ENCODE data around the gene ACOXL.

The ACOXL gene

DNA sequence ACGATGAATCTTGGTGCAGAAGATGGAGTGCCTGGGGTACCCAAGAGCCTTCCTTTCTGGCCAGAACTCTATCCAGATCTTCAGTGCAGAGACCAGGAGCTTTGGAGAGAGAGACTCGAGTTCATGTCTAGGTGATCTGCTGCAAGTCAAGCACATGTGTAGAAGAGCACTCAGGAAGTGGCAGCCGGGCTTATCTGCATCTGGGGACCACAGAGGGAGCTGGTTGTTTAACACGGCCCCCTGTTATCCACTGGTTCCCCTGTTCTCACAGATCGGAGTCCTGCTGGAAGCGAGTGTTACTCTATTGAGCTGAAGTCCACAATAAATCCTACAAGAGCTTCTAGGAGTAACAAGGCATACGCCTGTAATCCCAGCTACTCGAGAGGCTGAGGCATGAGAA is 128.3 kb downstream of the ACOXL start:
- no peak for DNase-seq

DNA sequence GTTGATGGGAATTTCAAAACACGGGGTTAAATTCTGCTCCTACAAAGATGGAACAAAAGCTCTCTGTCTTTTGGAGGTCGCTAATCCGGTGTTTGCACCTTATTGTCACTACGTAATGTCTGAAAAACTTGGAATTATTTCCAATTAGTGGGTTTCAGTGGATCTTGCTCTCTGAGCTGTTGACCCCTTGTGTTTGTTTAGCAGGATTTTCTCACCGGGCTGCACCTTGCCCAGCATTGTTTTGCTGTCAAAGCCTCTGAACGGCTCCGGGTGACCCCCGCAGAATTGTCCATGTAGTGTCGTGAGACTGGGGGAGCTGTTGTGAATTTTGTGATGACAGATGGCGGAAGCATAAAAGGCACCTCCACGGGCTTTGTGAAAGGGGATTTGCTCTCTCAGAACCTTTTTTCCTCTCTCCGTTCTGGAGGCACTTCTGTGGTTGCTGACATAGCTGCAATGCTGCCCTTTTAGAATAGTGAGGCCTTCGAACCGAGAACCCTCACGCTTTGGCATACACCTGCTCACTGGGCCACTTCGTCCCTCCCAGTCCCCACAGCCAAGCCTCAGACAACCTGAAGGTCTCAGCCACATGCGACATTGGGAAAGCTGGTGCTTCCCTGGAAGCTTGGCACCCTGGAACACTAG is 129.4 kb downstream of the ACOXL start:
- no peak for DNase-seq

DNA sequence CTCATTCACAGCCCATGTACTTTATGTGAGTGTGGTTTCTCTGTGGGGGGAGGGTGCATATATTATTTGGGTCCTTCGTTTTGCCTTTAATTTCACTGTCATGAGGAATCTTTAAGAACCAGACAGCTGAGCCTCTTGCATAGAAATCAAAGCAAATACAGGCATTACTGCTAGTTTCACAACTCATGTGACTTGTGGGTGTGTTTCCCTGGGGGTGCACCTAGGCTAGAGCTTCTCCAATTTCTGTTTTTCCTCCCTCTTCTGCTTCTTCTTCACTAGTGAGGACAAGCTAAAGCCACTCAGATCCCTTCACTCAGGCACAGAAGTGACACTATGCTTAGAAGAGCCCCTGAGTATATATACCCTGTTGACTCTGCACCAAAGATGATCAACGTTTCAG is 131.4 kb downstream of the ACOXL start:
- no peak for DNase-seq

DNA sequence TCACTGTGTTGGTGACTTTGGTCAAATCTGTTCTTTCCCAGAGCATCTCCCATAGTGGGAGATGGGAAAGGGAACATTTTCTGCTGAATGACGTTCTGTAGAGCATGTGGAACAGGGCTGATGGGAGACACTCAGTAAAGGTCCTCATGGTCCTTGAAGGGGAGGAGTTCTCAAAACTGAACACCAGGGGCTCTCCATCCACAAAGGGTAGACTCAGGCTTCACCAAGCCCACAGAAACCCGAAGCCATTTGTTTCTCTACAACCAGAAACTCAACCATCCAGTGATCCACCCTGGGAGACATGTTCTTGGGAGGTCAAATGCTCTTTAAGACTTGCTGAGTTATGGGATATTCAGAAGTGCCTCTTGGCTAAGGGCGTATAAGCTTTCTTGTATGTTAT is 131.8 kb downstream of the ACOXL start:
- DNase-seq: no peak

DNA sequence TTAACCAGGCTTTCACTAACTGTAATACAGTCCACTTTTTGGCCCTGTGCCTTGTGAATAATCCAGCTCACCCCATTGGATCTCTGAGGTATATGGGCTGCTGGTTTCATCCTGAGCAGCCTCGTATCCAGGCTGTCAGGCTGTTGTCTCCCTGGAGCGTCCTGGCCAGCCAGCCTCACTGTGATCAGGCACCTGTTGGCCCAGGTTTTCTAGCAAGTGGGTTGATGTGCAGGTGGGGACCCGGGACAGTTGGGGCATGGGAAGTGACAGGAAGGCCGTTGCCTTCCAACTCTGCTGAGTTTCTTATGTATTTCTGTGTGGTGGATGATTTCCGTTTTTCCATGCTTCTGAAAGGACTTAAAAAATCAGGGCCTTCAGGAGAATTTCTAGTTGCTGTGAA is 132.4 kb downstream of the ACOXL start:
- no peak for DNase-seq

DNA sequence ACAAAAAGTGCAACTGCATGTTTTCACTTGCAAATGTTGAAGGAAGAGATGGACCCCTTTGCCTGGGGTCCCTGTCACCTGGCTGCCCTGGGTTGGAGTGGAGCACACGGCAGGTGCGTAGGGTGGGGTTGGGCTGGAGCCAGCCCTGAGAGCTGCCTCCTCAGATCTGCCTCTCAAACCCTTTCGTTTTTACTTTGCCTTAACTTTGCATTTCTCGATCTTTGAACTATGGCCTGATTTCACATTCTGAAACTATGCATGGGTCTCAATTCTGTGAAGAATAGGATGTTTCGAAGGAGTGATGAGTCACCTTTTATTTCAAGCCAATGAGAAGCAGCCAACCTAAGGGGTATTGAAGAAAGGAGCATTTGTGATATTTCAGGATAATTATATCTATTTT is 132.8 kb downstream of the ACOXL start:
- no peak for DNase-seq

DNA sequence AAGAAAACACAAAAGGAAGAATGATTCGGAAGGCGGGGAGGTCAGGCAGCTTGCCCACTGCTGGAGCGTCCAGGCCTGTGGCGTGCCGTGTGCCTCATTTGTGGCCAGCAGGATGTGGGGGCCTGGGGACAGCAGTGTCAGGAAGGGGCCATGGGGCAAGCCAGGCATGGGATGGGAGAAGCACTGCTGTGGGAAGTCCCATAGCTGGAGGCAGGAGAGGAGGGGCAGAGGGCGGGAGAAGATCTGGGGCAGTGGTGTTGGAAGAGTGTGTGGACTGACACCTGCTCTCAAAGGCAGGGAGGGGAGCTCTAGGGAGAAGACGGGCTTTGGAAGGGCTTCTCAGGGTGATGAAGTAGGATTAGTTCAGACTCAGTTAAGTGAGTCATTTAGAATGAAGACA is 133.7 kb downstream of the ACOXL start:
- DNase-seq: no peak

DNA sequence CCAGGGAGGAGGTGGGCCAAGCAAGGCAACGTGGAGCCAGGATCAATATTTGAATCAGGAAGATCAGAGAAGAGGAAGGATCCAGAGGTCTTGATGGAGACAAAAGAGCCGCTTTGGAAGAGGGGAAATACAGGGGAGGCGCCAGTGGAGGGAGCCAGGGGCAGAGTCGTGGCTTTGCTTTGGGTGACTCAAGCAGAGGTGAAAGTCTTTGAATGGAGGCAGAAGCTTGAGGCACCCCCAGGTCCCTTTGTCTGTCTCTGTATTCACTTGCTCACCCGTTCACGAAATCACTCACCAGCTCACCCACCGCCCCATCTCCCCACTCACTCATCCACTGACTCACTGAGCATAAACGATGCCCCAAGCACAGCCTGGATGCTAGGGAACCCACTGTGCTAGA is 134.1 kb downstream of the ACOXL start:
- no peak for DNase-seq

DNA sequence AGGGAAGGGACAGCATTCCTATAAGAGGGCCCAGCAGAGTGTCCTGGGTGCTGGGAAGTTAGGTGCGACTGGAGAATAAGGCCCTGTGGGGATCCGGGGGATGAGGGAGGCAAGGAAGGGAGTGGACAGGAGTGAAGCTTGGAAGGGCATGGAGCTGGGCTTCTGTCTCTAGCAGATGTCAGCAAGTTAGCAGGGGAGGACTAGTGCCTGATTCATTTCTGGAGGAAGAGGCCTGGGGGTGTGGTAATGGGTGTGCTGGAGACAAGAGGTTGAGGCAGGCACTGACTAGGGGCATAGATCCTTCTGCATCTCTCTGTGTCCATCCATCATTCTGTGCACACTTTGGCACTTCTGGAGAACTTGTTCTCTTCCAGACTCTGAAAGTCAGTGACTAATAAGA is 134.7 kb downstream of the ACOXL start:
- no peak for DNase-seq

DNA sequence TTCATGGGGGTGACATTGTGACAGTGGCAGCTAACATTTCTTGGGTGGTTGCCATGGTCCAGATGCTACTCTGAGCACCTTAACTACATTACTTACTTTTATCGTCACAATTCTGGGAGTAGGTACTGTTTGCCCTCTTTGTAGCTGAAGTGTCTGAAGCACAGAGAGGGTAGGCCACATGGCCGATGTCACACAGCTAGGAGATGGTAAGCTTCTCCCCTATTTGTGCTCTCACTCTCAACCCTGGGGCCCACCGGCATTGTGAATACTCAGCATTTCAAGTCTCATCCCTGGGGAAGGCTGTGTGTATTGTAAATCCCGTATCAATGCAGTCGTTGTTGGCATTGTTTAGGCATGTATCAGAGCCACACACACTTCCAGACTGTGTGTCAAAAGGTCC is 136.6 kb downstream of the ACOXL start:
- no peak for DNase-seq

DNA sequence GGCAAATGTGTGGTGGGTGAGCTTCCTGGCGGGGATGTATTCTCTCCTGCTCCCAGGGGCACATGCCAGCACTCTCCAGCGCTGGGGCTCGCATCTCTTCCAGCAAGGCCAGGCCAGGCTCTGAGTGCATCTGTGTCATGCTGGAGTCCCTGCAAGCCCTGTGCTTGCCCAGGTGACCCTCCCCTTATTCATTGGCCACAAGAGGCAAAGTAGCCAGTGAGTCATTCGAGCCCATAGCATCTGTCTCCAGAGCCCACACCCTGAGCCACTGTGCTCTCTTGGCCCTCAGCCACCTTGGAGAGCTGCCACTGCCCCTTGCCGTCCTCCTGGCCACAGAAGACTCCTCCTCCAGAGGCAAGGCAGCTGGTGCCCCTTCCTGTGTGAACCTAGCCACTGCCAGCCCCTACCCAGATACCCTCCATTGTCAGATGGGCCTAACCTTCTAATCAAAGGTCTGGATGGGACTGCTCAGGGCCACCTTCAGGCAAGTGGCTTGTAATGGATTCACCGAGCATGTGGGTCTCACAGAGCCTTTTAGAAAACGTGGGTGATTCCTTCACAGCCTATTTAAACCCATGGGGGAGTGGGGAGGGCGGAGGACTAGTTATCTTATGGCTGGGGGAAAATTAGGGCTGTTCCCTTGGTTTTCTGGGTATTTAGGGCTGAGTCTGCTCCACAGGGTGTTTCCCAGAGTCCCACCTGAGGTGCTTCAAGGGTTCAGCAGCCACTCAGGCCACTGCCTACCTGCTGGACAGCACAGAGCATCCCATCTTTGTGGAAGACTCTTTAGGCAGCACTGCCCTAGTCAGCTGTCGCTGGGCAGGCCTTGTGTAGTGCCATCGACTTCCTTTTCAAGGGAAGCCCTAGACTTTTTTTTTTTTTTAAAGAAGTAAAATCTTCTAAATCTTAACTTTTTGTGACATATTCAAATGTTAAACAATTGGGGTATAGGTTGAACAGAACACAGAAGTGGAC is 137.4 kb downstream of the ACOXL start:
- no peak for DNase-seq

DNA sequence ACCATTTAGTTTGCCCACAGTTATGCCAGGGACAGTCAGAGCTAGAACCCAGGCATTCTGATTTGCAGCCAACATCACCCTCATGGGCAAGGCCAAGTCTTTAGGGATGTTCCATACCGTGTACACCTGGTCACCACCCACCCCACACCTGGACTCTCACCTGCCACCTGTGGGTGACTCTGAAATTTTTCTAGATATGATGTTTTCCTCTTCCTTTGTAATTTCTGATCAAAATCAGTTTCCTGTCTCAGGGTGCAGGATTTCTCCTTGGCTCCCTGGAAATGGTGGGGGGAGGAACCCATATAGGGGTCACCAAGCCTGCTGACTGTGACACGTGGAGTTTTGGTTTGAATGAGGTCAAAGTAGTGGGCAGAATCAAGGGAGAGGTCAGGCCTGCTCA is 138.2 kb downstream of the ACOXL start:
- no peak for DNase-seq

DNA sequence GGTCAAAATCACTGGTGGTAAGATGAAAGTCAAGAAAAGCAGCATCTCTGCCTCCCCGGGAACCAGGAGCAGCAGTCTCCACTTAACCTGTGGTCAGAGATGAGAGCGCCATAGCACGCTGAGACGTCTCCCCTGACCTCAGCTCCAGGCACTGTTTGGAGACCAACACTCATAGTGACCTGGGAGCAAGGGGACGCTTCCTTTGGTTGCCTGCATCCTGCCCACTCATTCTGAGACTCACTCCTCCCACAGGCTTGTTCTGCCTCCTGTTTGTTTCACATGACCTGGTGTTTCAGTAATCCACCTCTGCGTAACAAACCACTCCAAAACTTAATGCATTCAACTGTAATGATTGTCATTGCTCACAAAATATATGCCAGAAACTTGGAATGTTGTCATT is 139.3 kb downstream of the ACOXL start:
- DNase-seq: no peak

DNA sequence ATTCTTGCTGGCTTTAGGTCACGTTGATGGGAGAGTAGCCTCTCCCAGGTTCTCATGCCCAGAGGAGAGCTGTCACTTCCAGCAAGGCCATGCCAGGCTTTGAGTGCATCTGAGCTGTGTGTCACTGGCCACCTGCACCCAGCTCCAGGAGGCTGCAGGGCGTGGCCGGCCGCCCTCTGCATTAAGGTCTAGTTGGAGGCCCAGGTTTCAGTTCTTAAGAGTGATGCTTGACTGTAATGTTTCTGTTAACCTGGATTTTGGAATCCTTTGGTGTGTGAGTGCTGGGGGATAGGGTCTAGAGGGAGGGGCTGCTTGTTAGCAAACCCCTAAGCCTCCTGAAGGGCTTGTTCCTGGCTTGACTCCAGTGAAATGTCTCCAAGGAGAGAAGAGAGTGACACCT is 140.1 kb downstream of the ACOXL start:
- no peak for DNase-seq

DNA sequence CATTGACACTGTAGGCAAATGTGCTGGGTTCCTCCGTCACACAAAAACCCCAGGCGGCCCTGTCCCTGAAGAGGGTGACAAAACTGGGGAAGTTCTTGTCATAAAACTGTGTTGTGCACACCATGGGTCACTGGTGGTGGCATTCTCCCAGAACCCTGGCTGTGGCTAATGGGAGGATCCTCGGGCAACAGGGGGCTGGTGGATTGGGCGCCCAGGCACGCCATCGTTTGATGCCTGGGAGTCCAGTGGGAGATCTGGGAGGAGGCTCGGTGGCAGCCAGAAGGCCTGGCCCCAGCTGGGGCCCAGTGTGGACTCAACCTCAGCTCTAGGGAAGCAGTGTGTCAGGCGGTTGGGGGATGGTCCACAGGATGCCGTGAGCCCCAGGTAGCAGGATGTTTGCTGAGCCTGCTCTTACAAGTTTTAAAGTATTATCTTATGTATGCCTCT is 140.7 kb downstream of the ACOXL start:
- DNase-seq: no peak

DNA sequence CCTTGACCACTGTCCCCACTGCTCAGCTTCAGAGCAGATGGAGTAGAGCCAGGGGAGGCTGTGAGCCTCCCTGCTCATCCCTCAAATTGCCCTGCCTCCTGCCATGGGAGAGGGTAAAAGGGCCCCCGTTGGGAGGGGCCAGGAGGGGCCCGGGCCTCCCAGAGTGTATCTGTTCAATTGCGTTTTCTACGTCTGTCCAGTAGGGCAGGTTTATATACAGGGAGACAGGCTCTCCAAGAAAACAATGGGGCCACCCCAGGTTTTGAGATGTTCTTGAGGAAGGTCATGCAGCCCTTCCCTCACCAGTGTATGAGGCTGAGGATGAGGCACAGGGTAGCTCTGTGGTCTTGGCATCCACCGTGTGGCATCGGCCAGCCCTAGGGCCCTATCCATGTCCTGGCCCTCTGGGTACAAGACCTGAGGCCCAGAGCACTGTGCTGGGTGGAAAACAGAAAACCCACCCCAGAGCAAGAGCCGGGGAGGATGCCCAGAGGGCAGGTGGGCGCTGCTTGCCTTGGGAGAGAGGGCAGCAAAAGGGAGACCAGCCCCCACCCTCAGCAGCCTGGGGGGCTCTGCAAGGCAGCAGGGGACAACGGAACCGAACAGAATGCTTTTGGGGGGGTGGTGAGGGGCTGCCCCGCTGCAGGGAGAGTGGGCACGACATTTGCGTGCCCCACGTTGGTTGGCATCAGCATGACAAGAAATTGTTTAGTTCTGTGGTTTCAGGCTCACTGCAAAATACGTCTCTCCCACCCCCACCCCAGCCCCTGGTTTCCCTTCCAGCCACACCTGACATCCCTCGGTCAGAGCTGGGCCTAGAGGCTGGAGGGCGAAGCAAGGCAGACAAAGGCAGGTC is 141.5 kb downstream of the ACOXL start:
- DNase-seq: no peak

DNA sequence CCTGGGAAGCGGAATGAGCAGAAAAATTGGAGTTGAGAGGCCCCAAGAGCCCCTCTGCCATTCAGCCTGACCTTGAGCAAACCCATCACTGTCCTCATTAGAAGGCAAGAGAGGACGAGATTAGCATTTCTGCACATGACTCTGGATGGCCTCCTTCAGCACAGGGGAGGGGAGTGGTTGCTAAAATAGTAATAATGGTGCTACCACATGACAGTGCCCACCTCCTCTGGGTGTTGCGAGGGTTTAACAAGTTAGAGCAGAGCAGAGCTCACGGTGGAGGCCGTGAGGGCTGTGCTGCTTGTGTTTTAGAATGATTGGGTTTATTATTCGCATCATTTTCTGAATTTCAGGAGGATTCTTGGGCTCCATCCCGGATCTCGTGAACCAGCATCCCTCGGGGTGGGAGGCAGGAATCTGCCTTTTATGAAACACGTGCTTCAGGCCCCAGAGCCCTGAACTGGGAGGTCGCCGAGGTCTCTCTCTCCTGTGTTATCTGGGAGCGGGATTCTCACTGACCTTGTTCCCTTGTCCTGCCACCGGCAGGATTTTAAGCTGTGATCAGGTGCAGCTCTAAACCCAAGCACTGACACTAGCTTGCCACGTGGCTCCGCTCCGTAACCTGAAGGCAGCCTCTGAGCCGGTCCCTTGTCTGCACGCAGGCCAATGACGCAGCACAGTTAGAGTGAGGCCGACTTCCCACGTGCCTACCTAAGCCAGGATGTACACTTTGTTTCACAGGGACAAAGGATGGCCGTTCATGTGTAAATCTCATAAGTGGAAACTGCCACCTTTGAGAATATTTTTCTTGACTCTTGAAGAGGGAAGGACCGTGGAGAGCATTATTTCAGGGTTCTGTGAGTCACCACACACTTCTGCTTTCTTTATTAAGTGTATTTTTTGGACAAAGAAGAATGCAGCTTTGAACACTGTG is 142.3 kb downstream of the ACOXL start:
- no peak for DNase-seq

DNA sequence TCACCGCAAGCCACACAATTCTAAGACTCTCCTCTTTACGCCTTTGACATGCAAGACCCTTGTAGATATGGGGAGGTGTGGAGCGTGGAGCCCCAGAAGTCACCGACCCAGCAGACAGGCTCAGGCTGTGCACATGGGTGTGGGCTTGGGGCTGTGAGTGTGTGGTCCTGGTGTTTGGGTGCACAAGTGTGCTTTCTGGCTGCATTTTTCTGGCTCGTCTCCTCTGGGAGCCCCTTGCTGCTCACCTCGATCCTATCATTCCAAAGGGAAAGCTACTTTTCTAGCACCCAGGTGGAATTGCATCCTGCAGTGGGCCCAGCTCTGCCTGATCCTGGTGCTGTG is 143.0 kb downstream of the ACOXL start:
- DNase-seq: no peak

DNA sequence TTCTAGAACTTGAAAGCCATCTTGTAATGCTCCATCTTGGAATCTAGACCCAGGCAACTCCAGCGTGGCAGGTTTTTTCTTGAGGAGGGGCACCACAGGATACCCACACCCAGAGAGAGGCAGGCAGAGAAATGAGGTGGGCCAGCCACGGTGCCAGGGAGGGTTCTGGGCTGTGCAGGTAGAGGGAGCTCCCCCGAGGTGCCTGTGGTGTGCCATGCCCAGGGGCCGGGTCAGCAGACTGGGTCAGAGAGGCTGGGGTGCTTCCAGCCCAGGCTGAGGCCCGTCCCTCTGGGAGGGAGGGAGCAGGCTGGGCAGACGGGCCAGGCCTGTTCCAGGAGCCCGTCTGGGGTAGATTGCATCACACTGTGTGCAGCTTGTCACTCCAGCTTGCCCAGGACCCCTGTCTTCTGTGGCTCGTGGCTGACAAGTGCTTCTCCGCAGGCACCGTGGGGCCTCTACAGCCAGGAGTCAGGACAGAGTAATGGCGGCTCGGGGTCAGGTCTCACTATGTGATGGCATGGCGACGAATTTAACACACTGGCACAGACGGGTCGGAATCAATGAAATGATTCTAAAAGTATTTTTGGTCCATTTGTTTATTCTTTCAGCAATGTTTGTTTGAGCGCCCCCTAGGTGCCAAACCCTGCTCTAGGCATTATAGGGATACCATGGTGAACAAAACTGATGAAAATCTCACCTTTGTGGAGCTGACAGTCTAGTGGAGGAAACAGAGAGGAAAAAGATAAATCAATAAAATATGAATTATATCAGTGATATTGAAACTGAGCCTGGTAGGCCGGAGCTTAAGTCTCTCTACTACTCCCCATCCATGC is 144.0 kb downstream of the ACOXL start:
- DNase-seq: no peak

DNA sequence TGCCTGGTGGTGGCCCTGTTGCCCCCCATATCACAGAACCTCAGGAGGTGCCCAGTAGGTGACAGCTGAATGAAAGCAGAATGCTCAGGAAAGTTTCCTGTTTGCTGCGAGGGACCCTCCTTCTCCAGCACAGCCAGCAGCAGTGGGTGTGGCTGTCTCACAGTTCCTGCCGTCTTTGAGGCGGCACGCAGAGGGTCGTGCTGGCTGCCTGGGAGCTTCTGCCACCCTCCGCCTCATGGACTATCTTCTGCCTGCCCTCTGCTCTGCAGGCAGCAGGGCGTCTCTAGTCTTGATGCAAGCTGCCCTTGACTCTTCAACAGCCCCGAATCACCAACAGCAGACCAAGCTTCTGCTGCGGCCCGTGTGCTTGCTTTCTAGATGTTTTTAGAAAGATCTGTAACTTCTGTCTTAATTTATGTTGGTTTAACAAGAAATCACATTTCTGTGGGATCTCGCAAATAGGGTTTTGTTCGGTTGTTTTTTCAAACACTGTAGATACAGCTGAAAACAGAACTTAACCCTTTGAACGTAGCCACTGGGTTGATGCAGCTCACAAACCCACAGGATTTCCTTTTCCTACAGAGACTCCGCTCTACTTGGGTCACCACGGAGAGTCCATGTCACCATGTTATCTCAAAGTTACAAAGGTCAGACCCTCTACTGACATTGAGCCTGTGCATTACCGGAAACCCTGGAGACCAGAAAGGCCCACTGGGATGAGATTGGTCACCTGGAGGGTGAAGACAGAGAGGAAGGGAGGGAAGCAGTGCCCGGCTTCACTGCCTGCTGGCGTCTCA is 144.9 kb downstream of the ACOXL start:
- no peak for DNase-seq

DNA sequence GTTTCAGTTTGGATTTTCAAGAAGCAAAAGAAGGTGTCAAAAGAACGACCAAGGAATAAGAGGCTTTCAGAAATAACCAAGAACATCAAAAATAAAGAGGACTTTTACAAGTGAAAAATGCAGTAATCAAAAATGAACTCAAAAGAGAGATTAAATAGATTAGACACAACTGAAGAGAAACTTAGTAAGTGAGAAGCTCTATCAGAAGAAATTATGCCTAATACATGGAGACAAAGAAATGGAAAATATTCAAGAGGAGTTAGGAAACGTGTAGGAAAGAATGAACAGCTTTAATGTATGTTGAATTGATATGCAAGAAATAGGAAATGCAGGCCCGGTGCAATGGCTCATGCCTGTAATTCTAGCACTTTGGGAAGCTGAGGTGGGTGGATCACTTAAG is 145.8 kb downstream of the ACOXL start:
- no peak for DNase-seq
